ENCODE results near the gene SLC27A4.

The SLC27A4 gene

DNA sequence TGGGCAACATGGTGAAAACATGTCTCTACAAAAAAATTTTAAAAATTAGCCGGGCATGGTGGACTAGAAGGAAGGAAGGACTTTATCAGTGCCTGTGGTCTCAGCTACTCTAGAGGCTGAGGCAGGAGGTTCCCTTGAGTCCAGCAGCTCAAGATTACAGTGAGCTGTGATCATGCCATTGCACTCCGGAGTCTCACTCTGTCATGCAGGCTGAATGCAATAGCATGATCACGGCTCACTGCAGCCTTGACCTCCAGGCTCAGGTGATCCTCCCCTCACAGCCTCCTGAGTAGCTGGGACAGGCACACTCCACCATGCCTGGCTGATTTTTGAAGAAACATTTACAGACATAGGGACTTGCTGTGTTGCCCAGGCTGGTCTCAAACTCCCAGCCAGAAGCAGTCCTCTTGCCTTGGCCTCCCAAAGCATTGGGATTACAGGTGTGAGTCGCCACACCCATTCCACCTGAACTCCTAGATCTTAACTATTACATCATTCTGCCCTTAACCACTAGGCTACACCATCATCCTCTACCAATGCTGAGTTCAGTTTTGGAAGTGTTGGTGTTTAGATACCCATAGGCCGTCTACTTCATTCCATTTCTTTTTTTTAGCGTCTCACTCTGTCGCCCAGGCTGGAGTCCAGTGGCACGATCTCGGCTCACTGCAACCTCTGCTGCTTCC is 28.8 kb downstream of the SLC27A4 start:
- no peak for TF ChIP-seq GATA3 (IDR thresholded peaks at IDR 0.05; ENCODE audit: low read depth, low read length)
- TF ChIP-seq GATA2 (IDR thresholded peaks at IDR 0.05; ENCODE audit: low read depth, low read length): no peak

DNA sequence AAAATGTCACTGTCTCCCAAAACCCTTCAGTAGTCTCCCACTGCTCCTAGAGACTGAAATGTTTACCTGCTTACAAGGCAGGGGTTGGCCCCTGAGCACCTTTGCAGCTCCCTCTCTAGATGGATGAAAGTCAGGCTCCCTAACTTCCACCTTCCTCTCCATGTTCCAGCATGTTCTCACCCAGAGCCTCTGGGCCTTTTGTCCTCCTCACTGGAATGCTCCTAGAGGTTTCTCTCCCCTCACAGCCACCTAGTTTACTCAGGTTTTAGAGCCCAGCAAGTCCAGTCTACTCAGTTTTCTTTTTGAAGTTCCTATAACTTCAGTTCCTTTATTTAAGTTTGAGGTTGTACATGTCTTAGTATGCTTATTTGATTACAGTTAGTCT is 30.0 kb downstream of the SLC27A4 start:
- TF ChIP-seq GATA3 (IDR thresholded peaks at IDR 0.05; ENCODE audit: low read depth, low read length) (no peak), GATA2 (IDR thresholded peaks at IDR 0.05; ENCODE audit: low read depth, low read length) (no peak)

- TF ChIP-seq GATA3 (IDR thresholded peaks at IDR 0.05; ENCODE audit: low read depth, low read length): no peak
- no peak for TF ChIP-seq GATA2 (IDR thresholded peaks at IDR 0.05; ENCODE audit: low read depth, low read length)
Observed at GRCh38 chr9:128370752-128371629, 30.7 kb downstream of the SLC27A4 start, which contains the start of gene URM1. TSS of gene URM1 (plus strand) at chr9:128371374. CDS start at chr9:128371381, 7 bp downstream.

GRCh38 chr9:128371630-128372117 is 31.3 kb downstream of the SLC27A4 start:
- no peak for TF ChIP-seq GATA2 (IDR thresholded peaks at IDR 0.05; ENCODE audit: low read depth, low read length)

- no peak for TF ChIP-seq GATA3 (IDR thresholded peaks at IDR 0.05; ENCODE audit: low read depth, low read length)
- no peak for TF ChIP-seq GATA2 (IDR thresholded peaks at IDR 0.05; ENCODE audit: low read depth, low read length)
Observed at GRCh38 chr9:128372188-128372641, 31.9 kb downstream of the SLC27A4 start.

- no peak for TF ChIP-seq GATA3 (IDR thresholded peaks at IDR 0.05; ENCODE audit: low read depth, low read length)
- TF ChIP-seq GATA2 (IDR thresholded peaks at IDR 0.05; ENCODE audit: low read depth, low read length): no peak
Observed at GRCh38 chr9:128372784-128373183, 32.5 kb downstream of the SLC27A4 start.

- TF ChIP-seq GATA2 (IDR thresholded peaks at IDR 0.05; ENCODE audit: low read depth, low read length): no peak
- TF ChIP-seq GATA3 (IDR thresholded peaks at IDR 0.05; ENCODE audit: low read depth, low read length): no peak
Observed at GRCh38 chr9:128374221-128374675, 33.9 kb downstream of the SLC27A4 start.

- TF ChIP-seq GATA3 (IDR thresholded peaks at IDR 0.05; ENCODE audit: low read depth, low read length) (no peak), GATA2 (IDR thresholded peaks at IDR 0.05; ENCODE audit: low read depth, low read length) (no peak)
Observed at GRCh38 chr9:128375865-128376264, 35.5 kb downstream of the SLC27A4 start.

- TF ChIP-seq GATA2 (IDR thresholded peaks at IDR 0.05; ENCODE audit: low read depth, low read length) (no peak), GATA3 (IDR thresholded peaks at IDR 0.05; ENCODE audit: low read depth, low read length) (no peak)
Observed at GRCh38 chr9:128382261-128382660, 41.9 kb downstream of the SLC27A4 start.

GRCh38 chr9:128383007-128383753 is 42.9 kb downstream of the SLC27A4 start:
- no peak for TF ChIP-seq GATA2 (IDR thresholded peaks at IDR 0.05; ENCODE audit: low read depth, low read length)
- no peak for TF ChIP-seq GATA3 (IDR thresholded peaks at IDR 0.05; ENCODE audit: low read depth, low read length)

GRCh38 chr9:128383791-128384190 is 43.5 kb downstream of the SLC27A4 start:
- TF ChIP-seq GATA3 (IDR thresholded peaks at IDR 0.05; ENCODE audit: low read depth, low read length): no peak

GRCh38 chr9:128384801-128385495 is 44.6 kb downstream of the SLC27A4 start:
- TF ChIP-seq GATA3 (IDR thresholded peaks at IDR 0.05; ENCODE audit: low read depth, low read length) (no peak), GATA2 (IDR thresholded peaks at IDR 0.05; ENCODE audit: low read depth, low read length) (no peak)

Measured in SH-SY5Y (cell line).